ENCODE results near the gene LIMS2. TPM values are rescaled to one million over a fixed set of nuclear protein-coding genes. Genes with fewer than 3 reads are reported as not detected.

Gene LIMS2
- total RNA-seq, 1 donor from 2014 or later: 6.2 TPM

DNA sequence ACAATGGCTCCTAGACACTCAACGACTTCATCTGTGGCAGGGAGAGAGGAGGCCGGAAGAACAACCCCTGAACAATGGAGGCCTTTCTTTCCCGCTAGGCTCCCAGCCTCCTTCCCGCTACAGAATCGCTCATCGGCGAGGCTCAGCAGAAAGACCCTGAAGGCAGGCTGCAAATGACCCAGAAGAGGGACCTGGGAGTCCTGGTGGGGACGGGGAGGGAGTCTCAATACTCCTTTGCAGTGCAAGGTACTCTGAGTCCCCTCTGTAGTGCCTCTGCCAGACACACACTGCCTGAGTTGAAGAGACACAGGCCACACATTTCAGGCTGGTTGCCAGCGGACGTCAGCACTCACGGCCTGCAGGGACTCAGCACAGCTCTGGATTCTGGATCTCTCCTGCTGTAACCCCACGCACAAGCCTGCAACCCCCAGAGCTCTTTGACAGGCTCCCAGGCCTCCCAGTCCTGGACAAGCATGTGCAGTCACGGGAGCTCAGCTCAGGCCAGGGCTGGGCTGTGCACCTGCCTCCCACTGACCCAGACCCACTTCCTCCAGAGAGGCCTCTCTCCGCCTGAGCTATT is 23.3 kb downstream of the LIMS2 start:
- Mint-ChIP-seq H3K9me3 (ENCODE audit: low read depth) (no peaks in the 10 kb centered on the region), H3K27ac (no peak overlapping the region), H3K36me3 (ENCODE audit: insufficient read depth) (no peaks in the 10 kb centered on the region), H3K4me1 (ENCODE audit: low read depth) (peaks cover 4% of the 10 kb centered on the region), H3K27me3 (peaks cover 9% of the 10 kb centered on the region), H3K4me3 (ENCODE audit: low read depth) (no peak overlapping the region)
- no peak for DNase-seq (ENCODE audit: low spot score, unreplicated experiment)
- TF ChIP-seq, protein P1, sequence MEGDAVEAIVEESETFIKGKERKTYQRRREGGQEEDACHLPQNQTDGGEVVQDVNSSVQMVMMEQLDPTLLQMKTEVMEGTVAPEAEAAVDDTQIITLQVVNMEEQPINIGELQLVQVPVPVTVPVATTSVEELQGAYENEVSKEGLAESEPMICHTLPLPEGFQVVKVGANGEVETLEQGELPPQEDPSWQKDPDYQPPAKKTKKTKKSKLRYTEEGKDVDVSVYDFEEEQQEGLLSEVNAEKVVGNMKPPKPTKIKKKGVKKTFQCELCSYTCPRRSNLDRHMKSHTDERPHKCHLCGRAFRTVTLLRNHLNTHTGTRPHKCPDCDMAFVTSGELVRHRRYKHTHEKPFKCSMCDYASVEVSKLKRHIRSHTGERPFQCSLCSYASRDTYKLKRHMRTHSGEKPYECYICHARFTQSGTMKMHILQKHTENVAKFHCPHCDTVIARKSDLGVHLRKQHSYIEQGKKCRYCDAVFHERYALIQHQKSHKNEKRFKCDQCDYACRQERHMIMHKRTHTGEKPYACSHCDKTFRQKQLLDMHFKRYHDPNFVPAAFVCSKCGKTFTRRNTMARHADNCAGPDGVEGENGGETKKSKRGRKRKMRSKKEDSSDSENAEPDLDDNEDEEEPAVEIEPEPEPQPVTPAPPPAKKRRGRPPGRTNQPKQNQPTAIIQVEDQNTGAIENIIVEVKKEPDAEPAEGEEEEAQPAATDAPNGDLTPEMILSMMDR (IDR thresholded peaks at IDR 0.05; ENCODE audit: unreplicated experiment): no peak

DNA sequence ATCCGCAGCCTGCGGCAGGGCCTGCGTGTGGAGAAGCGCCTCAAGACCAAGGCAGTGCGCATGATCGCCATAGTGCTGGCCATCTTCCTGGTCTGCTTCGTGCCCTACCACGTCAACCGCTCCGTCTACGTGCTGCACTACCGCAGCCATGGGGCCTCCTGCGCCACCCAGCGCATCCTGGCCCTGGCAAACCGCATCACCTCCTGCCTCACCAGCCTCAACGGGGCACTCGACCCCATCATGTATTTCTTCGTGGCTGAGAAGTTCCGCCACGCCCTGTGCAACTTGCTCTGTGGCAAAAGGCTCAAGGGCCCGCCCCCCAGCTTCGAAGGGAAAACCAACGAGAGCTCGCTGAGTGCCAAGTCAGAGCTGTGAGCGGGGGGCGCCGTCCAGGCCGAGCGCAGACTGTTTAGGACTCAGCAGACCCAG is 23.9 kb downstream of the LIMS2 start:
- Mint-ChIP-seq H3K36me3 (ENCODE audit: insufficient read depth) (no peaks in the 10 kb centered on the region), H3K4me3 (ENCODE audit: low read depth) (no peak overlapping the region), H3K9me3 (ENCODE audit: low read depth) (no peaks in the 10 kb centered on the region), H3K27me3 (peaks cover 9% of the 10 kb centered on the region), H3K27ac (no peak overlapping the region), H3K4me1 (ENCODE audit: low read depth) (peaks cover 4% of the 10 kb centered on the region)
- TF ChIP-seq, protein P1 (IDR thresholded peaks at IDR 0.05; ENCODE audit: unreplicated experiment): no peak
- DNase-seq (ENCODE audit: low spot score, unreplicated experiment): no peak

DNA sequence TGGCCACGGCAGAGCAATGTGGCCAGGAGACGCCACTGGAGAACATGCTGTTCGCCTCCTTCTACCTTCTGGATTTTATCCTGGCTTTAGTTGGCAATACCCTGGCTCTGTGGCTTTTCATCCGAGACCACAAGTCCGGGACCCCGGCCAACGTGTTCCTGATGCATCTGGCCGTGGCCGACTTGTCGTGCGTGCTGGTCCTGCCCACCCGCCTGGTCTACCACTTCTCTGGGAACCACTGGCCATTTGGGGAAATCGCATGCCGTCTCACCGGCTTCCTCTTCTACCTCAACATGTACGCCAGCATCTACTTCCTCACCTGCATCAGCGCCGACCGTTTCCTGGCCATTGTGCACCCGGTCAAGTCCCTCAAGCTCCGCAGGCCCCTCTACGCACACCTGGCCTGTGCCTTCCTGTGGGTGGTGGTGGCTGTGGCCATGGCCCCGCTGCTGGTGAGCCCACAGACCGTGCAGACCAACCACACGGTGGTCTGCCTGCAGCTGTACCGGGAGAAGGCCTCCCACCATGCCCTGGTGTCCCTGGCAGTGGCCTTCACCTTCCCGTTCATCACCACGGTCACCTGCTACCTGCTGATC is 24.4 kb downstream of the LIMS2 start:
- no peaks in the 10 kb centered on the region for H3K9me3 Mint-ChIP-seq (ENCODE audit: low read depth)
- no peaks in the 10 kb centered on the region for H3K36me3 Mint-ChIP-seq (ENCODE audit: insufficient read depth)
- H3K4me3 Mint-ChIP-seq (ENCODE audit: low read depth): no peak overlapping the region
- H3K27me3 Mint-ChIP-seq: peaks cover 9% of the 10 kb centered on the region
- TF ChIP-seq, protein P1 (IDR thresholded peaks at IDR 0.05; ENCODE audit: unreplicated experiment): no peak
- no peak overlapping the region for H3K27ac Mint-ChIP-seq
- peaks cover 4% of the 10 kb centered on the region for H3K4me1 Mint-ChIP-seq (ENCODE audit: low read depth)
- no peak for DNase-seq (ENCODE audit: low spot score, unreplicated experiment)

DNA sequence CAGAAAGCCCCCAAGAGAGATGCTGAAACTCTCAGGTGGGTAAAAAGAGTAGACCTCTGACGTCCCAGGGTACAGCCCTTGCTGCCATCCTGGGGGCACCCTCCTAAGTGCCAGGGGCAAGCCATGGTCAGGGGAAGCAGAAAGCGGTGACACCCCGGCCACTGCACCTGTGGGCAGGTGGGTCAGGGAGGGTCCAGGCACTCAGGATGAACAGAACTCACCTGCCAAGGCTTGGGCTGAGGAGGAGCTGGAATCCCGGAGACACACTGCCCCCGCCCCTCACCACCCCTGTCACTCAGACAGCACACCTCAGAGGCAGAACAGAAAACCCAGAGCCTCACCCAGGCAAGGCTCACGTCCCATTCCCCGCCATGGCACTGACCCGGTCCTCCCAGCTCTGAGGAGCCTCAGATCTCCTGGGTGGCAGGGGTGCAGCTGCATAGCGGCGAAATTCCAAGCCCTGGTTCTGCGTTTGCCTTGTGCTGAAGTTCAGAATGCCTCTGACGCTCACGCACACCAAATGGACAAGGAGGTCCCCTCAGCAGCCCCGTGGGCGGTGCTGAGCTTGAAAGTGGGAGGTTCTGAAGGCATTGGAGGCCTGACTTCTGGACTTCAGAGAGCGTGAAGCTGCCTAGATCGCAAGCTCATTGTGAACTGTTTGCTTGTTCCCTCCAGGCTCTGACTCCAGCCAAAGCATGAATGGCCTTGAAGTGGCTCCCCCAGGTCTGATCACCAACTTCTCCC is 25.1 kb downstream of the LIMS2 start:
- DNase-seq (ENCODE audit: low spot score, unreplicated experiment): no peak
- Mint-ChIP-seq H3K36me3 (ENCODE audit: insufficient read depth) (no peaks in the 10 kb centered on the region), H3K4me1 (ENCODE audit: low read depth) (peaks cover 4% of the 10 kb centered on the region), H3K4me3 (ENCODE audit: low read depth) (no peak overlapping the region), H3K27ac (no peak overlapping the region), H3K9me3 (ENCODE audit: low read depth) (no peaks in the 10 kb centered on the region), H3K27me3 (peaks cover 9% of the 10 kb centered on the region)
- TF ChIP-seq, protein P1 (IDR thresholded peaks at IDR 0.05; ENCODE audit: unreplicated experiment): peak; percentile 2

DNA sequence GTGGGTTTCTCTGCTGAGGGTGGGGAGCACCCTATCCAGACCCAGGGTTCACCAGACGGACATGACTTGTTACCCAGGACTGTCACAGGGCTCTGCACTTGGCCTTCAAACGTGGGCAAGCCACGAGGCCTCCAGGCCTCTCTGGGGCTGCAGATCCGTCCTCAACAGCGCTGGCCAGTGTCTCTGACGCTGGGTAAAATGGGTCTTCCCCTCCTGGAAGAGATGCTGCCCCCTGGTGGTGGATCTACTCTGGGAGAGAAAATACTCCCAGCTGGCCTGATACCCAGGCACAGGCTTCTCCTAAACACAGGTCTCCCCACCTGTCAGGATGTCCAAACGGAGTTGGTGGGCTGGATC is 25.7 kb downstream of the LIMS2 start:
- H3K4me3 Mint-ChIP-seq (ENCODE audit: low read depth): no peak overlapping the region
- no peaks in the 10 kb centered on the region for H3K36me3 Mint-ChIP-seq (ENCODE audit: insufficient read depth)
- H3K27me3 Mint-ChIP-seq: peaks cover 11% of the 10 kb centered on the region
- no peak overlapping the region for H3K27ac Mint-ChIP-seq
- DNase-seq (ENCODE audit: low spot score, unreplicated experiment): peak; percentile 83
- H3K9me3 Mint-ChIP-seq (ENCODE audit: low read depth): no peaks in the 10 kb centered on the region
- TF ChIP-seq, protein P1 (IDR thresholded peaks at IDR 0.05; ENCODE audit: unreplicated experiment): peak; percentile 88
- peaks cover 4% of the 10 kb centered on the region for H3K4me1 Mint-ChIP-seq (ENCODE audit: low read depth)
